Kidney (tissue), 14 donors: Measurements from ENCODE around the gene PDK2. TPM values are rescaled to one million over a fixed set of nuclear protein-coding genes. Genes with fewer than 3 reads are reported as not detected.

ENCODE experiments used
- DNase-seq, 5 donors: peaks; one replicate each; pipeline ENCODE4 v3.0.0-alpha.2; 2013 to 2020
- FAIRE-seq: peaks from 2 replicates; lab custom pipeline; 2012; peaks lifted over from hg19 to GRCh38; lab: Jason Lieb, UNC
- H3K27ac ChIP-seq, 2 donors: one replicate each; pipeline ENCODE4 v1.7.0; 2013; ENCODE audit warnings: low read depth in 2 of 2, low read length in 2 of 2, inconsistent platforms in 1 of 2
- H3K27me3 ChIP-seq: one replicate; pipeline ENCODE4 v1.7.1; 2013; ENCODE audit warnings: low read length, inconsistent platforms; ENCODE audit not compliant: control insufficient read depth, insufficient read depth
- H3K36me3 ChIP-seq, 3 donors: one replicate each; pipeline versions ENCODE4 v1.7.0 to v1.7.1; 2013; ENCODE audit warnings: low read length in 3 of 3, control low read depth in 1 of 3, inconsistent platforms in 1 of 3; ENCODE audit not compliant: insufficient read depth in 3 of 3, control insufficient read depth in 2 of 3
- H3K4me1 ChIP-seq, 3 donors: one replicate each; pipeline versions ENCODE4 v1.7.0 to v1.7.1; 2013; ENCODE audit warnings: low read length in 3 of 3, inconsistent platforms in 1 of 3, low read depth in 1 of 3; ENCODE audit not compliant: control insufficient read depth in 2 of 3, insufficient read depth in 2 of 3
- H3K4me3 ChIP-seq, 3 donors: one replicate each; pipeline versions ENCODE4 v1.7.0 to v1.8.1; 2013; ENCODE audit warnings: low read length in 3 of 3, control low read depth in 1 of 3, inconsistent platforms in 1 of 3
- H3K9ac ChIP-seq, 3 donors: one replicate each; pipeline versions ENCODE4 v1.7.0 to v1.7.1; 2013; ENCODE audit warnings: low read length in 3 of 3, control low read depth in 1 of 3, inconsistent platforms in 1 of 3
- H3K9me3 ChIP-seq, 3 donors: one replicate each; pipeline versions ENCODE4 v1.7.0 to v1.7.1; 2013; ENCODE audit warnings: low read length in 3 of 3, control low read depth in 1 of 3, inconsistent platforms in 1 of 3; ENCODE audit not compliant: control insufficient read depth in 2 of 3, insufficient read depth in 1 of 3
- intact Hi-C: fragments of 100-400 bp; cut with DNase I; formaldehyde crosslinking; loops from one replicate; pipeline ENCODE4 v1.11.1; 2022
- polyA plus RNA-seq: library from polyadenylated mRNA; stranded (reverse); fragments of 350-450 nt; fragmentation: Illumina TruSeq; extraction: RNeasy Lipid Tissue Mini Kit (QIAGEN cat#74804); gene quantifications from one replicate; pipeline ENCODE4 v1.2.3, GENCODE V29; 2014; ENCODE audit warnings: low read depth, low replicate concordance; ENCODE audit not compliant: insufficient read depth
- total RNA-seq: library from RNA; stranded (reverse); fragmentation: NEBNext Ultra II Directional; extraction: Animal tissue kit (Norgen Biotek cat#: 25700); gene quantifications from one replicate; pipeline ENCODE4 v1.2.1, GENCODE V29; 2021
- TF ChIP-seq, protein P1 (sequence below): IDR thresholded peaks from 3 replicates; pipeline ENCODE4 v1.5.1; 2012; ENCODE audit warnings: mild to moderate bottlenecking, moderate library complexity, borderline replicate concordance; ENCODE audit not compliant: insufficient read depth; ENCODE audit errors: extremely low read depth
- donor health status: control.
- donor health status: control.
- donor health status: control.
- donor health status: control.
- donor health status: control.
- donor health status: DM: yes; HTN: yes; CAD: no.
- donor health status: Normal renal cell carcinoma (clear cell type).

The PDK2 gene
- total and polyA plus RNA-seq, 2 donors from 2014 or later: 41.9 to 121 TPM

- H3K27me3 ChIP-seq: no peaks in the 10 kb centered on the region
- TF ChIP-seq, protein P1, sequence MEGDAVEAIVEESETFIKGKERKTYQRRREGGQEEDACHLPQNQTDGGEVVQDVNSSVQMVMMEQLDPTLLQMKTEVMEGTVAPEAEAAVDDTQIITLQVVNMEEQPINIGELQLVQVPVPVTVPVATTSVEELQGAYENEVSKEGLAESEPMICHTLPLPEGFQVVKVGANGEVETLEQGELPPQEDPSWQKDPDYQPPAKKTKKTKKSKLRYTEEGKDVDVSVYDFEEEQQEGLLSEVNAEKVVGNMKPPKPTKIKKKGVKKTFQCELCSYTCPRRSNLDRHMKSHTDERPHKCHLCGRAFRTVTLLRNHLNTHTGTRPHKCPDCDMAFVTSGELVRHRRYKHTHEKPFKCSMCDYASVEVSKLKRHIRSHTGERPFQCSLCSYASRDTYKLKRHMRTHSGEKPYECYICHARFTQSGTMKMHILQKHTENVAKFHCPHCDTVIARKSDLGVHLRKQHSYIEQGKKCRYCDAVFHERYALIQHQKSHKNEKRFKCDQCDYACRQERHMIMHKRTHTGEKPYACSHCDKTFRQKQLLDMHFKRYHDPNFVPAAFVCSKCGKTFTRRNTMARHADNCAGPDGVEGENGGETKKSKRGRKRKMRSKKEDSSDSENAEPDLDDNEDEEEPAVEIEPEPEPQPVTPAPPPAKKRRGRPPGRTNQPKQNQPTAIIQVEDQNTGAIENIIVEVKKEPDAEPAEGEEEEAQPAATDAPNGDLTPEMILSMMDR: no peak
- FAIRE-seq (no peak), DNase-seq (peak in 4 of 5 donors; percentile 55 to 77 (median 72))
- peak overlapping the region; percentile 85 to 90 for H3K27ac ChIP-seq
- H3K9me3 ChIP-seq: no peaks in the 10 kb centered on the region
- intact Hi-C loops: loop anchor here (10.0 kb wide), 1 partner anchor 199 kb away; no protein-coding TSS in a partner anchor
- peak overlapping the region; percentile 94 to 96 (median 95) for H3K4me3 ChIP-seq
- peak overlapping the region; percentile 86 to 94 (median 92) for H3K9ac ChIP-seq
- H3K36me3 ChIP-seq: peaks cover 2 to 29% (median 7%) of the 10 kb centered on the region in 3 donors
- peaks cover 0 to 37% (median 34%) of the 10 kb centered on the region in 3 donors for H3K4me1 ChIP-seq
Measured at GRCh38 chr17:50095626-50096037, 481 bp downstream of the PDK2 start.

DNA sequence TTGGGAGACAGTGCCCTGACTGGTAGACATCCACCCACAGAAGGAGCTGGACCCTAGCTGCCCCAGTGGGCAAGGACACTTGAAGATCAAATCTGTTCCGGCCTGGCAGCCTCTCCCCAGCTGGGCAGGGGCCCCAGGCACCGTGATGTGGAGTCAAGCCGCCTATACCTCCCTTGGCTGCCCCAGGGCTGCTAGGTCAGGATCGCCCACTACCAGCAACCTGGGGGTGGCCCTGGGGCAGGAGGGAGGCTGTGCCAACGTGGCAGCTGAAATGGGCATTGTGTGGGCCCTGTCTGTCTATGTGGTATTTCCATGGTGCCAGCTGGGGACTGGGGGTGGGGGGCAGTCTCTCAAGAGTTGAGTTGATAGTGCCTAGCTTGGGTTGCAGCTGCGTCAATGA, 941 bp downstream of the PDK2 start:
- intact Hi-C loops: loop anchor here (10.0 kb wide), 1 partner anchor 199 kb away; no protein-coding TSS in a partner anchor
- Histone ChIP-seq H3K4me1 (peaks cover 0 to 41% (median 39%) of the 10 kb centered on the region in 3 donors), H3K4me3 (peak overlapping the region; percentile 94 to 96 (median 95)), H3K9ac (peak overlapping the region; percentile 86 to 94 (median 92)), H3K9me3 (no peaks in the 10 kb centered on the region), H3K27me3 (no peaks in the 10 kb centered on the region), H3K27ac (peak overlapping the region; percentile 85 to 90), H3K36me3 (peaks cover 2 to 33% (median 7%) of the 10 kb centered on the region in 3 donors)
- peak in 1 of 5 donors; percentile 75 for DNase-seq
- TF ChIP-seq, protein P1: no peak
- FAIRE-seq: no peak

DNA sequence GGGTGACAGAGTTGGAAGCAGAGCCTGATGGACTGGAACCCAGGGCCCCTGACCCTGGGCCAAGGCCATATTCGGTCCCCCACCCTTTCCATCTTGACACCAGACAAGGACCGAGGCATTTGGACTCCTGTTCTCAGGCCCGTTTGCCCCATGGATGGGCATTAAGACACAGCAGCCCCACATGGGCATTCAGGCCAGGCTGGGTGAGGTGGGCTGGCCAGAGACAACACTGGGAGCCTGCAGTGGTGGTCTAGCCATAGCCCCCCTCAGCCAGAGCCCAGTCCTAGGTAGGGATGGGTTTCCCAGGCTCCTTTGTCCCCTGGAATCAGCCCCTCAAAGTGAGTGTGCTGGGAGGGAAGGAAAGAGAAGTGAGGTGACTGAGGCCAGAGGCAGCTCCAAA, 1.6 kb downstream of the PDK2 start:
- TF ChIP-seq, protein P1: no peak
- DNase-seq (peak in 1 of 5 donors; percentile 48), FAIRE-seq (no peak)
- H3K27ac ChIP-seq: peak overlapping the region; percentile 85 to 90
- intact Hi-C loops: loop anchor here (10.0 kb wide), 1 partner anchor 198 kb away; no protein-coding TSS in a partner anchor
- H3K4me1 ChIP-seq: peaks cover 0 to 46% (median 44%) of the 10 kb centered on the region in 3 donors
- no peaks in the 10 kb centered on the region for H3K27me3 ChIP-seq
- H3K9me3 ChIP-seq: no peaks in the 10 kb centered on the region
- H3K4me3 ChIP-seq: peak overlapping the region in 2 of 3 donors; percentile 95 to 96
- peaks cover 2 to 36% (median 7%) of the 10 kb centered on the region in 3 donors for H3K36me3 ChIP-seq
- peak overlapping the region in 1 of 3 donors; percentile 94 for H3K9ac ChIP-seq
